Small intestine (tissue), 7 donors: Measurements from ENCODE around the gene COBL. TPM values are rescaled to one million over a fixed set of nuclear protein-coding genes. Genes with fewer than 3 reads are reported as not detected.

Experiments used
- DNase-seq, 2 donors: peaks; one replicate each; pipeline versions ENCODE4 v3.0.0 to v3.0.0-alpha.2; 2013
- FAIRE-seq: peaks from 2 replicates; lab custom pipeline; 2012; peaks lifted over from hg19 to GRCh38; lab: Jason Lieb, UNC
- H3K27ac ChIP-seq, 3 donors: one replicate each; pipeline ENCODE4 v1.5.1; 2013; ENCODE audit warnings: low read length in 2 of 3, mild to moderate bottlenecking in 2 of 3, control low read depth in 1 of 3, inconsistent platforms in 1 of 3, low read depth in 1 of 3, moderate library complexity in 1 of 3
- H3K27me3 ChIP-seq, 3 donors: one replicate each; pipeline ENCODE4 v1.6.1; 2013; ENCODE audit warnings: low read length in 3 of 3, inconsistent platforms in 1 of 3; ENCODE audit not compliant: control insufficient read depth in 3 of 3, insufficient read depth in 3 of 3
- H3K36me3 ChIP-seq, 3 donors: one replicate each; pipeline ENCODE4 v1.6.1; 2013; ENCODE audit warnings: low read length in 3 of 3, inconsistent platforms in 1 of 3, low read depth in 1 of 3, mild to moderate bottlenecking in 1 of 3, moderate library complexity in 1 of 3; ENCODE audit not compliant: control insufficient read depth in 3 of 3, insufficient read depth in 2 of 3
- H3K4me1 ChIP-seq, 3 donors: one replicate each; pipeline ENCODE4 v1.6.1; 2013; ENCODE audit warnings: low read length in 2 of 3, inconsistent platforms in 1 of 3, low read depth in 1 of 3, mild to moderate bottlenecking in 1 of 3, moderate library complexity in 1 of 3; ENCODE audit not compliant: control insufficient read depth in 3 of 3, insufficient read depth in 2 of 3
- H3K4me3 ChIP-seq, 3 donors: one replicate each; pipeline ENCODE4 v1.5.1; 2013; ENCODE audit warnings: low read length in 3 of 3, control low read depth in 1 of 3, inconsistent platforms in 1 of 3, low read depth in 1 of 3, mild to moderate bottlenecking in 1 of 3, moderate library complexity in 1 of 3
- H3K9me3 ChIP-seq, 2 donors: one replicate each; pipeline ENCODE4 v1.6.1; 2013; ENCODE audit warnings: low read depth in 1 of 2, low read length in 1 of 2; ENCODE audit not compliant: control insufficient read depth in 2 of 2, insufficient read depth in 1 of 2
- WGBS, 3 donors: extraction: QIAGEN DNeasy Blood & Tissue Kit; methylation state at CpG; one replicate each; pipeline ENCODE4 v1.1.7; 2013; 5-methylcytosine and 5-hydroxymethylcytosine counted together
- polyA plus RNA-seq, 4 donors: library from polyadenylated mRNA; stranded (reverse) in 3 of 4; unstranded in 1 of 4; fragments of 200-250 nt in 3 of 4; fragments of 120-200 nt in 1 of 4; gene quantifications; one replicate each; pipeline versions ENCODE4 v1.2.1 to v1.2.3, GENCODE V29; 2013
- donor health status: healthy with polysubstance abuse.
- donor health status: control.
- donor health status: control.
- donor health status: Bipolar disorder and iron deficiency.
- donor health status: healthy.

Gene COBL
- polyA plus RNA-seq, 4 donors: 8.4 to 40.3 (median 32.5) TPM

DNA sequence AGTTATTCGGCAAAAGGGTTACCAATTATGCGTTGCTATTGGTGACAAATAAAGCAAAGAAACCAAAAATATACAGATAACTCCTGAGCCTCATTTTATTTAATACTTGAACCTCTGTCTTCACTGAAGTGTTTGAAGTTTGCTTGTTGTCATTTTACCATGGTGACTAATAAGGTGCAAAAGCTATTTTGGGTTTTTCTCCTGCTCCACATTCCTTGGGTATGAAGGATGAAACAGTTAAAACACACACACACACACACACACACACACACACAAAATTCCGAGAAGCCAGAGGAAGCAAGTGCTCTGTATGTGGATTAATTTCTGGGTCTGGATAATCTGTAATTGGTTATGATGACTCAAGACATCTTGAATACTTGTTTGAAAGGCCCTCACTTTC is 246.5 kb downstream of the COBL start:
- WGBS, 3 donors: 61 to 94% (median 84%) methylated on average over 3 of the region's 3 CpGs
- peaks cover 0 to 13% (median 0%) of the 10 kb centered on the region in 3 donors for H3K36me3 ChIP-seq
- FAIRE-seq: no peak

DNA sequence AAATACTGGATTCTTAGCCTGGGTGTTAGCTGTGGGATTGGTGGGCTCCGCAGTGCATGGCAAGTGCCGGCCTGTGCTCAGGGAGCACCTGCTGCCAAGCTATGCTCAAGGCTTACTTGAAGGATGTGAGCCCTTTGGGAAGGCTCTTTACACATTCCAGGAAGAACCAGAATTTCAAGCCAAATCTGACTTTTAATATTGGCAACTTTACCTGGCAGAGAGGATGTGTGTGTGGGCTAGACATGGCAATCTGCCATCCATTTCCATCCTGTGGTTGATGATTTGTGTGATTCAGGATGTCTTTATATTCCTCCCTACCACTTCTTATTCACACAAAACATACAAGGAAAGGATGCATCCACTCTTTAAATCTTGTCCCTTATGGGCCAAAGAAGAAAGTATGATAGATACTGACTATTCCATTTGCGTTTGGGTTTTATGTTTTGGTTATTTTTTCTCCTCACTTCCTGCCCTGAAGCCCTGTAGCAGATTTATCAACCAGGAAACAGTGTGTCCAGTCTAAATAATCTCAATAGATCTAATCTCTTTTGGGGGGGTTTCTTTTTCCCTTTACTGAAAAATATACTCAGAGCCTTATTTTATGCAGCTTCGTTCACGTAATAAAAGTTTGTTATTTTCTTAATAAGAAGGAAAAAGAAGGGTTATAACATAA is 247.1 kb downstream of the COBL start:
- H3K27ac ChIP-seq: no peak overlapping the region
- peaks cover 0 to 10% of the 10 kb centered on the region in 2 donors for H3K9me3 ChIP-seq
- peaks cover 0 to 16% (median 0%) of the 10 kb centered on the region in 3 donors for H3K36me3 ChIP-seq
- H3K4me3 ChIP-seq: no peak overlapping the region
- FAIRE-seq (no peak), DNase-seq (no peak)
- 67 to 91% (median 77%) methylated on average over 5 of the region's 5 CpGs for WGBS, 3 donors
- H3K4me1 ChIP-seq: peaks cover 2 to 43% (median 8%) of the 10 kb centered on the region in 3 donors
- no peaks in the 10 kb centered on the region for H3K27me3 ChIP-seq

More for the DNA sequence above, 246.5 kb downstream of the COBL start:
- Histone ChIP-seq H3K4me3 (no peak overlapping the region), H3K27me3 (no peaks in the 10 kb centered on the region), H3K9me3 (peaks cover 0 to 10% of the 10 kb centered on the region in 2 donors), H3K4me1 (peaks cover 2 to 43% (median 8%) of the 10 kb centered on the region in 3 donors), H3K27ac (no peak overlapping the region)
- DNase-seq: no peak

DNA sequence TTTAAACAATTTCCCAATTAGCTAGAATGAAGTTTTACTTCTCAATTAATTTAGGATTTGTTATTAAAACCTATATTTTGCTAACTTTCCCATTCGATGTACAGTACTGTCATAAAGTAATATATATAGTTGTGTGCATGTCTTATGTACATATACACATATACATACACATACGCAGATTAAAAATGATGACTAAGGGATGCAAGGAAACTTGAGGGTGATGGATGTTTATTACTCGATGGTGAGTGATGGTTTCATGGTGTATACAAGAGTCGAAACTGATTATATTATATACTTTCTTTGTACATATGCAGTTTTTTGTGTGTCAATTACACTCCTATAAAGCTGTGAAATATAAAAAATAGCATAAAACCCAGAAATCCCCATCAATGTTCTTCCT is 248.2 kb downstream of the COBL start:
- Histone ChIP-seq H3K4me1 (peaks cover 2 to 43% (median 8%) of the 10 kb centered on the region in 3 donors), H3K9me3 (peaks cover 0 to 10% of the 10 kb centered on the region in 2 donors), H3K27ac (no peak overlapping the region), H3K36me3 (peaks cover 0 to 17% (median 0%) of the 10 kb centered on the region in 3 donors), H3K4me3 (no peak overlapping the region), H3K27me3 (no peaks in the 10 kb centered on the region)
- WGBS, 3 donors: 75 to 79% (median 77%) methylated on average over 4 of the region's 4 CpGs
- no peak for DNase-seq
- no peak for FAIRE-seq

DNA sequence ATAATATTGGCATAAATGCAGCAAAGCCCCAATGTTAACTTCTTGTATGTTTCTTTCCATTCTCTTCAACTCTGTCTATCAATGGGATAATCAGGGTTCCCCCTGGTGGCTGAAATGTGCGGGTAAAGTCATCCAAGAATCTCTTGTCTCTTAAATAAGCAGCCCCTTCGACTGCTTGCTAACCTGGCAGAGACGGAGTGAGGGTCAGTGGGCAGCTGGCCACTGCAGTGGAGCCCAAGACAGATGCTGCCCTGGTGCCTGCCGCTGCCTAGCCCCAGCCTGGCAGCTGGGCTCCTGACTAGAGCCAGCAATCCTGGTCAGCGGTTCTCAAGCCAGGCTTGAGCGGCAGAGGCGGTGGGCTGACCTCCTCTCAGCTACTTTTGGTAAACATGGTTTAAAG is 248.9 kb downstream of the COBL start:
- Histone ChIP-seq H3K9me3 (peaks cover 0 to 10% of the 10 kb centered on the region in 2 donors), H3K36me3 (peaks cover 0 to 20% (median 0%) of the 10 kb centered on the region in 3 donors), H3K4me3 (no peak overlapping the region), H3K4me1 (peaks cover 2 to 39% (median 8%) of the 10 kb centered on the region in 3 donors), H3K27ac (no peak overlapping the region), H3K27me3 (no peaks in the 10 kb centered on the region)
- DNase-seq (peak; percentile 65 to 70), FAIRE-seq (no peak)
- WGBS, 3 donors: 41 to 46% (median 46%) methylated on average over 7 of the region's 7 CpGs

DNA sequence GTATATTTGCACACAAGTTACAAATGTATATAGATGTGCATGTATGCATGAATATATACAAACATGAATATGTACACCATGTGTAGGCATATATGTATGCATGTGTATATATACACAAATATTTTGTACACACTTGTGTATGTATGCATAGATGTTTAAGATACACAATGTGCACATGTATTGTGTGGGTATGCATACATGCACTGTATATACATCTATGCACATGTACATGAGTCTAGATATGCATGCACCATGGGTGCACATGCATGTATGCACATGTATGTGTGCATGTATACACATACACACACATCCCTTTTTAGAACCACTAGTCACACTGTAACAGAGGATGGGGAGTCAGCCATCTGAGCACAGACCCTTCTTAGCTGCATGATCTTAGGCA is 249.4 kb downstream of the COBL start:
- peaks cover 0 to 25% (median 0%) of the 10 kb centered on the region in 3 donors for H3K36me3 ChIP-seq
- no peaks in the 10 kb centered on the region for H3K27me3 ChIP-seq
- FAIRE-seq: no peak
- H3K9me3 ChIP-seq: peaks cover 0 to 10% of the 10 kb centered on the region in 2 donors
- H3K27ac ChIP-seq: no peak overlapping the region
- peaks cover 2 to 37% (median 8%) of the 10 kb centered on the region in 3 donors for H3K4me1 ChIP-seq
- no peak for DNase-seq
- no peak overlapping the region for H3K4me3 ChIP-seq

DNA sequence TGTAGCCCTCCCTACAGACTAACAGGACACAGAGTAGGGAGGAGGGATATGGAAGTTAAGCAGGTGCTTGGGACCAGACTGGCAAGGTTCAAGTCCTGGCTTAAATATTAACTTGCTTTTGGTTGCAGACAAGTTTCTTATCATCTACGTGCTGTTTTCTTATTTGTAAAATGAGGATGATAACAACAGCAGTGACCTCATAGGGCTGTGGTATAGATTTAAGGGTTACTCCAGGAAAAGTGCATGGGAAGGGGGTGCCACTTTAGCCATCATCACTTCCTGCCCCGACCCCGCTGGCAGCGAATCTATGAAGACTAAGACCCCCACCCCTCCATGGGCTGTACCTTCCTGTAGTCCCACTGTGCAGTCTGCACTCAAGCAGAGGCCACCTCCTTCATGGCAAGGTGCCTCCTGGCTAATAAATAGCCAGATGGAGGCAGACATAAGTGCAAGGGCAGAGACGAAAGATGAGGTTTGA is 250.2 kb downstream of the COBL start:
- peaks cover 0 to 29% (median 0%) of the 10 kb centered on the region in 3 donors for H3K36me3 ChIP-seq
- peak overlapping the region in 2 of 3 donors; percentile 30 to 76 for H3K27ac ChIP-seq
- no peak overlapping the region for H3K4me3 ChIP-seq
- peak; percentile 88 to 91 for DNase-seq
- WGBS, 3 donors: 20 to 63% (median 33%) methylated on average over 5 of the region's 5 CpGs
- H3K27me3 ChIP-seq: no peaks in the 10 kb centered on the region
- FAIRE-seq: no peak
- H3K4me1 ChIP-seq: peaks cover 2 to 32% (median 8%) of the 10 kb centered on the region in 3 donors
- peaks cover 0 to 10% of the 10 kb centered on the region in 2 donors for H3K9me3 ChIP-seq

DNA sequence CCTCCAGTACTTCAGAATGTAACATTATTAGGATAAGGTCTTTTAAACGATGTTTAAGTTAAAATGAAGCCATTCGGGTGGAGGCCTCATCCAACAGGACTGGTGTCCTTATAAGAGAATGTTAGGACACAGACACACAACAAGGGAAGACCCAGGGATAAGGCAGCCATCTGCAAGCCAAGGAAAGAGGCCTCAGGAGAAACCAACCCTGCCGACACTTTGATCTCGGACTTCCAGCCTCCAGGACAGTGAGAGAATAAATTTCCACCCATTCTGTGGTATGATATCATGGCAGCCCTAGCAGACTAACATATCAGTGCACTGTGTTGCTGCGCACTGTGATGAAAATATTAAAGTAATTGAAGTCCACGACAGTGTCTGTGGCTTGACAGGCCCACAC is 250.8 kb downstream of the COBL start:
- no peak for FAIRE-seq

DNA sequence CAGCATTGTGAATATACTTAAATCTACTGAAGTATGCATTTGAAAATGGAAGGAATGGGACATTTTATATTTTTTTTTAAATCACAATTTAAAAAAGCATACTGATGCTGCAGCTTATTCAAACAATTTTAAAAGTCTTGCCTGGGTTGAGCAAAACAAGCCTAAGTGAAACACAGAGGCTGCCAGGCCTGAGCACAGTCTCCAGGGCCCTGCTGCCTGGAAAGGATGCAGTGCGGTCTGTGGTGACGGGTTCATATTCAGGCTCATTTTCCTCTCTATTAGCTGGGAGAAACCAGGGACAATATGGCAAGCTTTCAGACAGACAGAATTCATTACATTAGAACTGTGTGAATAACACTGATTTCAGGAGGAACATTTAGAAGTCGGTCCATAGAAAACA is 251.9 kb downstream of the COBL start:
- Histone ChIP-seq H3K9me3 (peaks cover 0 to 10% of the 10 kb centered on the region in 2 donors), H3K4me1 (peaks cover 2 to 26% (median 8%) of the 10 kb centered on the region in 3 donors), H3K4me3 (no peak overlapping the region), H3K27ac (no peak overlapping the region), H3K27me3 (no peaks in the 10 kb centered on the region), H3K36me3 (peaks cover 0 to 33% (median 0%) of the 10 kb centered on the region in 3 donors)
- FAIRE-seq: no peak
- DNase-seq: no peak
- 97 to 99% (median 97%) methylated on average over 3 of the region's 3 CpGs for WGBS, 3 donors

More for the DNA sequence above, 250.8 kb downstream of the COBL start:
- WGBS, 3 donors: 79 to 89% (median 81%) methylated on average over 6 of the region's 6 CpGs
- peak overlapping the region in 1 of 3 donors; percentile 76 for H3K27ac ChIP-seq
- H3K27me3 ChIP-seq: no peaks in the 10 kb centered on the region
- no peak for DNase-seq
- no peak overlapping the region for H3K4me3 ChIP-seq
- H3K9me3 ChIP-seq: peaks cover 0 to 10% of the 10 kb centered on the region in 2 donors
- peaks cover 0 to 30% (median 0%) of the 10 kb centered on the region in 3 donors for H3K36me3 ChIP-seq
- H3K4me1 ChIP-seq: peaks cover 2 to 26% (median 8%) of the 10 kb centered on the region in 3 donors
